SK-N-SH (cell line): Measurements from ENCODE around the gene SLC43A3. TPM values are rescaled to one million over a fixed set of nuclear protein-coding genes. Genes with fewer than 3 reads are reported as not detected.

Experiments
- CTCF ChIA-PET: fragments of 300-600, 350-600 bp; formaldehyde crosslinking; extraction: SDS; loops from one replicate; lab custom pipeline; 2021; lab: Yijun Ruan, JAX
- POLR2A ChIA-PET: fragments of 350-600 bp; sonication (Branson Sonifier 250); formaldehyde crosslinking; extraction: SDS; loops from one replicate; lab custom pipeline; 2020; ENCODE audit warnings: antibody characterized with exemption, inconsistent platforms; lab: Yijun Ruan, JAX
- DNase-seq: peaks from one replicate; pipeline ENCODE4 v3.0.0; 2012
- H2AFZ ChIP-seq: fragments of 200-600 bp; sonication (generic); 2 replicates; pipeline ENCODE4 v1.8.1; 2016; ENCODE audit warnings: antibody characterized with exemption, mild to moderate bottlenecking, low read depth
- H3F3A ChIP-seq: fragments of 200-600 bp; sonication (generic); replicated peaks from 2 replicates; pipeline ENCODE3; 2016; ENCODE audit warnings: antibody characterized with exemption, mild to moderate bottlenecking; ENCODE audit not compliant: insufficient read depth
- H3K27ac ChIP-seq, 2 experiments: fragments of 200-500 bp in 1 of 2; fragments of 200-600 bp in 1 of 2; sonication (Bioruptor generic) in 1 of 2; sonication (generic), shearing (Covaris generic) in 1 of 2; 2 replicates each; pipeline versions ENCODE4 v1.5.1 to v1.6.1; 2014 to 2016; ENCODE audit warnings: low read depth in 2 of 2, inconsistent platforms in 1 of 2, low read length in 1 of 2, mild to moderate bottlenecking in 1 of 2, mixed read lengths in 1 of 2
- H3K27me3 ChIP-seq: fragments of 200-600 bp; sonication (generic), shearing (Covaris generic); 2 replicates; pipeline ENCODE4 v1.6.1; 2016; ENCODE audit warnings: mixed run types; ENCODE audit not compliant: insufficient read depth
- H3K36me3 ChIP-seq, 2 experiments: fragments of 200-500 bp in 1 of 2; fragments of 200-600 bp in 1 of 2; sonication (Bioruptor generic) in 1 of 2; sonication (generic) in 1 of 2; replicated peaks in 1 of 2; 2 replicates each; pipeline versions ENCODE3 to v1.5.1; 2014 to 2016; ENCODE audit warnings: low read length in 1 of 2, mild to moderate bottlenecking in 1 of 2; ENCODE audit not compliant: insufficient read depth in 2 of 2, control insufficient read depth in 1 of 2
- H3K4me1 ChIP-seq, 2 experiments: fragments of 200-500 bp in 1 of 2; fragments of 200-600 bp in 1 of 2; sonication (Bioruptor generic) in 1 of 2; sonication (generic), shearing (Covaris generic) in 1 of 2; 2 replicates each; pipeline versions ENCODE4 v1.5.1 to v1.6.1; 2014 to 2016; ENCODE audit warnings: low read depth in 1 of 2, low read length in 1 of 2, mixed run types in 1 of 2; ENCODE audit not compliant: insufficient read depth in 2 of 2, control insufficient read depth in 1 of 2
- H3K4me2 ChIP-seq: fragments of 200-600 bp; sonication (generic), shearing (Covaris generic); 2 replicates; pipeline ENCODE4 v1.6.1; 2017; ENCODE audit warnings: mixed run types
- H3K4me3 ChIP-seq, 2 experiments: fragments of 200-500 bp in 1 of 2; fragments of 200-600 bp in 1 of 2; sonication (Bioruptor generic) in 1 of 2; sonication (generic), shearing (Covaris generic) in 1 of 2; 2 replicates each; pipeline versions ENCODE4 v1.5.1 to v1.8.1; 2014 to 2016; ENCODE audit warnings: low read depth in 2 of 2, inconsistent platforms in 1 of 2, low read length in 1 of 2, mild to moderate bottlenecking in 1 of 2, mixed read lengths in 1 of 2, moderate library complexity in 1 of 2
- H3K79me2 ChIP-seq: fragments of 200-600 bp; sonication (generic); 2 replicates; pipeline ENCODE4 v1.8.1; 2017; ENCODE audit warnings: mild to moderate bottlenecking; ENCODE audit not compliant: insufficient read depth
- H3K9ac ChIP-seq: fragments of 200-600 bp; sonication (generic); 2 replicates; pipeline ENCODE4 v1.6.1; 2017; ENCODE audit warnings: mixed run types
- H3K9me2 ChIP-seq: fragments of 200-600 bp; sonication (generic); 2 replicates; pipeline ENCODE4 v1.6.1; 2017; ENCODE audit warnings: mixed run types
- H3K9me3 ChIP-seq: fragments of 200-600 bp; sonication (generic); 2 replicates; pipeline ENCODE4 v1.6.1; 2017; ENCODE audit warnings: mixed run types, mild to moderate bottlenecking, moderate library complexity
- H4K20me1 ChIP-seq: fragments of 200-600 bp; sonication (generic); 2 replicates; pipeline ENCODE4 v1.6.1; 2017; ENCODE audit warnings: mild to moderate bottlenecking, mixed run types; ENCODE audit not compliant: insufficient read depth
- CHD2 ChIP-seq: fragments of 150-350 bp; IDR thresholded peaks from 2 replicates; pipeline ENCODE4 v1.6.1; 2018; ENCODE audit warnings: low read length; ENCODE audit not compliant: partially characterized antibody
- ELF1 ChIP-seq: IDR thresholded peaks from 2 replicates; pipeline ENCODE4 v1.4.0; 2012
- EP300 ChIP-seq, 2 experiments: IDR thresholded peaks; 2 replicates each; pipeline versions ENCODE4 v1.4.0 to v1.6.1; 2012; ENCODE audit warnings: borderline replicate concordance in 1 of 2, low read depth in 1 of 2, low read length in 1 of 2
- FOSL2 ChIP-seq: IDR thresholded peaks from 2 replicates; pipeline ENCODE4 v1.4.0; 2012; ENCODE audit warnings: low read depth, mild to moderate bottlenecking, moderate library complexity, borderline replicate concordance
- FOXJ3 ChIP-seq: sonication (generic); formaldehyde crosslinking; IDR thresholded peaks from 2 replicates; pipeline ENCODE4 v1.5.1; 2020; ENCODE audit warnings: mild to moderate bottlenecking, missing genetic modification reagents
- FOXM1 ChIP-seq: IDR thresholded peaks from 2 replicates; pipeline ENCODE4 v1.4.0; 2012; ENCODE audit warnings: low read depth, mild to moderate bottlenecking
- JUND ChIP-seq: IDR thresholded peaks from 2 replicates; pipeline ENCODE4 v1.4.0; 2012
- MAX ChIP-seq: IDR thresholded peaks from 2 replicates; pipeline ENCODE4 v1.4.0; 2012; ENCODE audit warnings: low read depth
- MEF2A ChIP-seq: IDR thresholded peaks from 2 replicates; pipeline ENCODE4 v1.4.0; 2012; ENCODE audit warnings: low read depth, borderline replicate concordance
- MXI1 ChIP-seq: IDR thresholded peaks from 2 replicates; pipeline ENCODE4 v1.6.1; 2012; ENCODE audit warnings: mild to moderate bottlenecking, low read depth, low read length, improper control_type of control experiment
- NRF1 ChIP-seq: IDR thresholded peaks from 2 replicates; pipeline ENCODE4 v1.6.1; 2012; ENCODE audit warnings: low read depth, mild to moderate bottlenecking, low read length
- PBX3 ChIP-seq: IDR thresholded peaks from 2 replicates; pipeline ENCODE4; 2012
- POLR2AphosphoS5 ChIP-seq: IDR thresholded peaks from 2 replicates; pipeline ENCODE4 v1.6.1; 2012; ENCODE audit warnings: low read depth, low read length
- RAD21 ChIP-seq: IDR thresholded peaks from 2 replicates; pipeline ENCODE4 v1.6.1; 2012; ENCODE audit warnings: mild to moderate bottlenecking, low read length
- RFX5 ChIP-seq: IDR thresholded peaks from 2 replicates; pipeline ENCODE4 v1.6.1; 2012; ENCODE audit warnings: mild to moderate bottlenecking, improper control_type of control experiment, low read length
- SIN3A ChIP-seq: IDR thresholded peaks from 2 replicates; pipeline ENCODE4 v1.6.1; 2012; ENCODE audit warnings: low read depth, mild to moderate bottlenecking, low read length, moderate library complexity, borderline replicate concordance
- USF2 ChIP-seq: fragments of 150-350 bp; IDR thresholded peaks from 2 replicates; pipeline ENCODE4 v1.6.1; 2017; ENCODE audit warnings: antibody characterized with exemption, low read length, low read depth, borderline replicate concordance
- ZBTB33 ChIP-seq: IDR thresholded peaks from 2 replicates; pipeline ENCODE4 v1.4.0; 2012; ENCODE audit warnings: low read depth, borderline replicate concordance
- WGBS: methylation state at CpG from one replicate; pipeline ENCODE4 v1.1.6; 2017; ENCODE audit warnings: low lambda C conversion rate; 5-methylcytosine and 5-hydroxymethylcytosine counted together
- polyA plus RNA-seq, 3 experiments: library from polyadenylated mRNA; depleted of rRNA; stranded (reverse); fragments of >200 nt; gene quantifications; 2 replicates each; pipeline ENCODE4 v1.2.3, GENCODE V29; 2012

SLC43A3 gene
- polyA plus RNA-seq, 1 of the 3 experiments (the other 2 are of a cell fraction): 4.1 TPM

GRCh38 chr11:57417056-57417455 lies 9.9 kb downstream of the SLC43A3 start:
- no peaks in the 10 kb centered on the region for H3K36me3 ChIP-seq

GRCh38 chr11:57416436-57416835 lies 10.5 kb downstream of the SLC43A3 start:
- DNase-seq: no peak
- TF ChIP-seq RFX5 (no peak), FOXM1 (no peak), PBX3 (no peak), MAX (no peak), ZBTB33 (no peak), USF2 (no peak), POLR2AphosphoS5 (no peak), FOSL2 (no peak), FOXJ3 (CRISPR knock-in tag) (no peak), MXI1 (no peak), SIN3A (no peak), MEF2A (no peak), EP300 (IDR thresholded peaks at IDR 0.05; ENCODE audit: borderline replicate concordance in 1 of 2, low read depth in 1 of 2, low read length in 1 of 2) (no peak), ELF1 (no peak), CHD2 (no peak), JUND (no peak), NRF1 (no peak), RAD21 (no peak)
- no peak overlapping the region for H3K4me3 ChIP-seq
- no peaks in the 10 kb centered on the region for H3K79me2 ChIP-seq
- no peak overlapping the region for H3K9ac ChIP-seq
- no peak overlapping the region for H2AFZ ChIP-seq
- no peaks in the 10 kb centered on the region for H3K36me3 ChIP-seq
- CTCF ChIA-PET: interaction anchor here (2.0 kb wide), 1 partner anchor 41 kb away, joined by 9 read pairs; no protein-coding TSS in a partner anchor
- H3K9me3 ChIP-seq: no peaks in the 10 kb centered on the region
- 78% methylated on average over 3 of the region's 3 CpGs for WGBS
- no peaks in the 10 kb centered on the region for H3K9me2 ChIP-seq
- H3K4me1 ChIP-seq: no peaks in the 10 kb centered on the region
- H3K27me3 ChIP-seq: no peaks in the 10 kb centered on the region
- POLR2A ChIA-PET: no interaction called here
- H4K20me1 ChIP-seq: no peaks in the 10 kb centered on the region
- no peaks in the 10 kb centered on the region for H3F3A ChIP-seq
- H3K27ac ChIP-seq: no peak overlapping the region
- H3K4me2 ChIP-seq: no peak overlapping the region

More at GRCh38 chr11:57417056-57417455, 9.9 kb downstream of the SLC43A3 start:
- H3K79me2 ChIP-seq: no peaks in the 10 kb centered on the region
- no peak for TF ChIP-seq FOXJ3 (CRISPR knock-in tag)
- TF ChIP-seq, all 33 proteins: peak for 0
- Histone ChIP-seq H2AFZ (no peak overlapping the region), H3K9me2 (no peaks in the 10 kb centered on the region), H4K20me1 (no peaks in the 10 kb centered on the region), H3K4me2 (no peak overlapping the region), H3K4me1 (no peaks in the 10 kb centered on the region), H3K9ac (no peak overlapping the region), H3K4me3 (no peak overlapping the region), H3K27me3 (no peaks in the 10 kb centered on the region), H3F3A (no peaks in the 10 kb centered on the region), H3K27ac (no peak overlapping the region), H3K9me3 (no peaks in the 10 kb centered on the region)
- DNase-seq: no peak
- 76% methylated on average over 2 of the region's 4 CpGs for WGBS
- POLR2A ChIA-PET: no interaction called here
- CTCF ChIA-PET: interaction anchor here (2.0 kb wide), 1 partner anchor 41 kb away, joined by 9 read pairs; no protein-coding TSS in a partner anchor
